ENCODE data around the gene ZNF384. TPM values are rescaled to one million over a fixed set of nuclear protein-coding genes. Genes with fewer than 3 reads are reported as not detected.

ZNF384 gene
- total RNA-seq, 2 donors from 2014 or later, result 23.8 to 33.3 TPM

- Histone ChIP-seq H3K27me3 (no peaks in the 10 kb centered on the region), H3K4me1 (peaks cover 0 to 10% of the 10 kb centered on the region in 2 donors), H3K9me3 (no peaks in the 10 kb centered on the region), H3K4me3 (no peak overlapping the region), H3K36me3 (peaks cover 65% of the 10 kb centered on the region), H3K27ac (peak overlapping the region; percentile 35 to 54)
- TF ChIP-seq, protein P1, sequence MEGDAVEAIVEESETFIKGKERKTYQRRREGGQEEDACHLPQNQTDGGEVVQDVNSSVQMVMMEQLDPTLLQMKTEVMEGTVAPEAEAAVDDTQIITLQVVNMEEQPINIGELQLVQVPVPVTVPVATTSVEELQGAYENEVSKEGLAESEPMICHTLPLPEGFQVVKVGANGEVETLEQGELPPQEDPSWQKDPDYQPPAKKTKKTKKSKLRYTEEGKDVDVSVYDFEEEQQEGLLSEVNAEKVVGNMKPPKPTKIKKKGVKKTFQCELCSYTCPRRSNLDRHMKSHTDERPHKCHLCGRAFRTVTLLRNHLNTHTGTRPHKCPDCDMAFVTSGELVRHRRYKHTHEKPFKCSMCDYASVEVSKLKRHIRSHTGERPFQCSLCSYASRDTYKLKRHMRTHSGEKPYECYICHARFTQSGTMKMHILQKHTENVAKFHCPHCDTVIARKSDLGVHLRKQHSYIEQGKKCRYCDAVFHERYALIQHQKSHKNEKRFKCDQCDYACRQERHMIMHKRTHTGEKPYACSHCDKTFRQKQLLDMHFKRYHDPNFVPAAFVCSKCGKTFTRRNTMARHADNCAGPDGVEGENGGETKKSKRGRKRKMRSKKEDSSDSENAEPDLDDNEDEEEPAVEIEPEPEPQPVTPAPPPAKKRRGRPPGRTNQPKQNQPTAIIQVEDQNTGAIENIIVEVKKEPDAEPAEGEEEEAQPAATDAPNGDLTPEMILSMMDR (IDR thresholded peaks at IDR 0.05), result no peak
- no peak for DNase-seq (ENCODE audit: low spot score)
Measured at GRCh38 chr12:6653987-6654386, 35.2 kb downstream of the ZNF384 start.

- no peaks in the 10 kb centered on the region for H3K27me3 ChIP-seq
- H3K4me3 ChIP-seq, result no peak overlapping the region
- TF ChIP-seq, protein P1 (IDR thresholded peaks at IDR 0.05), result no peak
- peaks cover 65% of the 10 kb centered on the region for H3K36me3 ChIP-seq
- peaks cover 0 to 10% of the 10 kb centered on the region in 2 donors for H3K4me1 ChIP-seq
- DNase-seq (ENCODE audit: low spot score), result no peak
- no peaks in the 10 kb centered on the region for H3K9me3 ChIP-seq
- H3K27ac ChIP-seq, result peak overlapping the region; percentile 35 to 54
Measured at GRCh38 chr12:6653342-6653741, 35.8 kb downstream of the ZNF384 start.

DNA sequence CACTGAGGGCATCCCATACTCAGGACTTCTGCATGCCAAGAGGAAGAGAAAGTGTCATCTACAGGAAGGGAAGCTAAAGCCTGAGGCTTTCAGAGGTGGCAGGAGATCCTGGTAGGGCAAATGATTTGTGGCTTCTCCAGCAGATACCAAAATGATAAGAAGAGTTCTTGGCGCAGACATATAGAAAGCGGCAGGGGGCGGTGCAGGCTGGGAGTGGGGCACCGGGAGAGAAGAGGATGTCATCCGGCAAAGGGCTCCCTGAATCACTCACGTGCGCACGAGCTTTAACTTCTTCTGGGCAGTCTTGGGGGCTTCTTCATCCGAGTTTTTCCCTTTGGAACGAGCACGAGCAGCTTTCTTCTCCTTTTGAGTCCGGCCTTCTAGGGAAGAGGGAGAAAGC is 36.8 kb downstream of the ZNF384 start:
- H3K27me3 ChIP-seq, result no peaks in the 10 kb centered on the region
- no peak overlapping the region for H3K27ac ChIP-seq
- H3K36me3 ChIP-seq, result peaks cover 62% of the 10 kb centered on the region
- peaks cover 0 to 15% of the 10 kb centered on the region in 2 donors for H3K4me1 ChIP-seq
- DNase-seq (ENCODE audit: low spot score), result no peak
- no peak overlapping the region for H3K4me3 ChIP-seq
- H3K9me3 ChIP-seq, result no peaks in the 10 kb centered on the region
- TF ChIP-seq, protein P1 (IDR thresholded peaks at IDR 0.05), result no peak

- H3K36me3 ChIP-seq, result peaks cover 48% of the 10 kb centered on the region
- H3K9me3 ChIP-seq, result no peaks in the 10 kb centered on the region
- no peaks in the 10 kb centered on the region for H3K27me3 ChIP-seq
- DNase-seq (ENCODE audit: low spot score), result no peak
- TF ChIP-seq, protein P1 (IDR thresholded peaks at IDR 0.05), result no peak
- H3K4me1 ChIP-seq, result peaks cover 0 to 22% of the 10 kb centered on the region in 2 donors
- H3K27ac ChIP-seq, result no peak overlapping the region
- H3K4me3 ChIP-seq, result no peak overlapping the region
Measured at GRCh38 chr12:6650832-6651231, 38.3 kb downstream of the ZNF384 start.

GRCh38 chr12:6647083-6647604 is 42.0 kb downstream of the ZNF384 start, which contains the start of gene ACRBP:
TSS of gene ACRBP (minus strand) at chr12:6647432. CDS start at chr12:6647366, 66 bp downstream.
- TF ChIP-seq, protein P1 (IDR thresholded peaks at IDR 0.05), result no peak
- Histone ChIP-seq H3K4me1 (peaks cover 0 to 12% of the 10 kb centered on the region in 2 donors), H3K4me3 (peak within 1 kb of the TSS; percentile 30 to 59), H3K27me3 (no peaks in the 10 kb centered on the region), H3K27ac (peak within 1 kb of the TSS; percentile 12 to 67), H3K36me3 (peaks cover 22% of the 10 kb centered on the region), H3K9me3 (no peaks in the 10 kb centered on the region)
- peak; percentile 74 for DNase-seq (ENCODE audit: low spot score)

Data from right atrium auricular region (tissue), 2 donors.